NK-92 treated with Interleukin-12 subunit alpha and Interleukin-12 subunit beta, amount 100 ng/mL, for 24 hours (cell line): ENCODE results near the gene SPEM1.
A peak's percentile ranks its signal among the peaks of the same experiment; 100 is the strongest.

Experiments
- DNase-seq: peaks from one replicate; lab custom pipeline; 2025; lab: John Stamatoyannopoulos, UW

Gene SPEM1

GRCh38 chr17:7398612-7399011 is 21.5 kb upstream of the SPEM1 start:
- DNase-seq = no peak

DNA sequence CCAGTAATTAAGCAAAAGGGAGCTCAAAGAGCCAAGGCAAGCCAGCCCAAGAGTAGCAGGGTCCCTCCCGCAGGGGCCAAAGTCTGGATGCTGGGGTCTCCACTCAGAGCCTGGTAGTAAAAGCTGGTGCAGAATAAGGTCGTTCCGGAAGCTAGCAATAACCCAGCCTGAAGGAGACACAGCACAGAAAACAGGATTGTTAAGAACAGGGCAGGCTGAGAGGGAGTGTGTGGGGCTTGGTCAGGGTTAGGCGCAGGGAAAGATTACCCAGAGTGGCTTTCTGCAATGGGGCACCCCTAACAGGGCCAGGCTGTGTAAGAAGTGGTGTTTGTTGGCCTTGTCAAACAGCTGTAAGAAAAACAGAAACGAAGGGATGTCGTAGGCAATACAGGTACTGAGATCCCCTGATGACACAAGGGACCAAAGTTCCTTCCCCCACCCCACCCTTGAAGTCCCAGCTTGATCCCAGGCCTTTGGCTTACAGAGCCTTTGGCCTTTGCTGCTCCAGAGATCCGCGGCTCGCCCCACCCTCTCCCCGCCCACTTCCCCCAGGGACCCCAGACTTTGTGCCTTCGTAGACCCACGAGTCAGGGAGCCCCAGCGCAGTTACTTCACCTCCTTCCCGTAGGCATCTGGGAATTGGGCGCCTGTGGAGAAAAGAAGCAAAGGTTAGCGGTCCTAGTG is 16.9 kb upstream of the SPEM1 start:
- no peak for DNase-seq

DNA sequence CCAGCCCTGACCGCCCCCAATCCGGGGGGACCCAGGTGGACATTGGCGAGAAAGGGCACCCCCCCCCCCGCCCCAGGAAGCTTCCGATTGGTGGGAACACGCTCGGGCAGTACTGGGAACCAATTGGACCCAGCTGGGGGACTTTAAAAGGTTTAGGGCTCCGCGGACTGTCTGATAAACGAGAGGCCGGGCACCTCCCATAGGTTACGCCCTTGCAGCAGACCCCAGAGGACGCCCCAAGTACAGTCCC is 16.5 kb upstream of the SPEM1 start:
- no peak for DNase-seq

DNA sequence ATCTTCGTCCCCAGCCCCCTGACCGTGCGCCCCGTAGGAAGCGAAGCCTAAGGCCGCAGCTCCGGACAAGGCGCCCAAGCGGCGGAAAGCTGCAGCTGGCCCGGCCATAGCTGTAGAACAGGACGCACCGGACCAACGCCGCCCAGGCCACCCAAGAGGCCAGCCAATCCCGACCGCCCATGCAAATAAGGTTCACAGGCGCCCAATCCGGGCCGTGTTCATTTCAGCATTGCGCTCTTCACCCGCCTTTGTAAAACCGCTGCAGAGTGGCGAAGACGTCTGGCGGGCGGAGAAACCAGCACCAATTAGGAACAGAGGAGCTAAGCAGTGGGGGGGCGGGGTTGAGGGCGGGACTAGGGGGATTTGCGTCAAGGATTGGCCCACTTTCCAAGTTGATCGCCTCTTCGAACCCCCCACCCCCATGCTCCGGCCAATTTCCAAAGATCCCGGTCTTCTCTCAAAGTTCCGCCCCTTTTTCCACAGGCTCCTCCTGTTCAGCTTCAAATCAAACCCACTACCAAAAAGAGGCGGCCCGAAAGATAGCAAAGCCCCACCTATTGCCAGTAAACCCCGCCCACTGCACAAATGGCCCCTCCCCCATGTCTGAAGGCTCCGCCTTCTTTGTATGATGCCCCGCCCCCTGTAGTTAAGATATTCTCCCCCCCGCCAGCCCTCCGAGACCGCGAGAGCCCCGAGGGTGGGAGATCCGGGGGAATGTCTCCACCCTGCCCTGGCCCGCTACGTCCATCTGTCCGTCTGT is 16.0 kb upstream of the SPEM1 start, which contains the start of gene TMEM256:
TMEM256 (minus strand) TSS at position 121 of the 760 bp plus-strand sequence; CDS start at position 108, 13 bp downstream.
- peak; percentile 81 for DNase-seq

GRCh38 chr17:7404737-7405349 is 15.3 kb upstream of the SPEM1 start:
- DNase-seq = no peak

GRCh38 chr17:7405350-7406234 is 14.5 kb upstream of the SPEM1 start:
- no peak for DNase-seq

DNA sequence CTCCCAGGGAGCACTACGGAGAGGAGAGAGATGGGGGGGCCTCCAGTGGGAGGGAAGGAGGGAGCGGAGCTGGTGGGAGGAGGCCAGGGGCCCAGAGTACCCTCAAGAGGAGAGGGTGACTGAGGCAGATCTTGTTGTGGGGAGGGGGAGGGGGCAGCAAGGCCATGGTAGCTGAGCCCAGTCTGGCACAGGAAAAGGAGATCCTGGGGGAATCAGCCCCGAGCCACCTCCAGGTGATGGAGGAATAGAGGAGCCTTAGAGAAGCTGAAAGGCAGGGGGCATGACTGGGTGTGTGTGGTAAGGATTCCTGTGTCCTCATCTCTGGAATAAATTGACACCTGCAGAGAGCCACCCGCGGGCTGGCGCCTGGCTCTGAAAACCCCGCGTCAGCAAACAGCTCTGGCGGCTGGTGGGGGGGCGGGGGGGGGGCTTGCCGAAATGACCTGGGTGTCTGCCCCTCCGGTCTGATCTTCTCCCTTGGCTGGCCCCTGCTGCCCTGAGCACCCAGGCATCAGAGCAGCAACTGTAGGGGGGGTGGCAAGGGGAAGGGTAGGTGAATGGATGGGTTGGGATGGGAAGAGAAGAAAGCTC is 13.8 kb upstream of the SPEM1 start:
- no peak for DNase-seq

- DNase-seq = no peak
Observed at GRCh38 chr17:7407082-7407481, 13.0 kb upstream of the SPEM1 start.

DNA sequence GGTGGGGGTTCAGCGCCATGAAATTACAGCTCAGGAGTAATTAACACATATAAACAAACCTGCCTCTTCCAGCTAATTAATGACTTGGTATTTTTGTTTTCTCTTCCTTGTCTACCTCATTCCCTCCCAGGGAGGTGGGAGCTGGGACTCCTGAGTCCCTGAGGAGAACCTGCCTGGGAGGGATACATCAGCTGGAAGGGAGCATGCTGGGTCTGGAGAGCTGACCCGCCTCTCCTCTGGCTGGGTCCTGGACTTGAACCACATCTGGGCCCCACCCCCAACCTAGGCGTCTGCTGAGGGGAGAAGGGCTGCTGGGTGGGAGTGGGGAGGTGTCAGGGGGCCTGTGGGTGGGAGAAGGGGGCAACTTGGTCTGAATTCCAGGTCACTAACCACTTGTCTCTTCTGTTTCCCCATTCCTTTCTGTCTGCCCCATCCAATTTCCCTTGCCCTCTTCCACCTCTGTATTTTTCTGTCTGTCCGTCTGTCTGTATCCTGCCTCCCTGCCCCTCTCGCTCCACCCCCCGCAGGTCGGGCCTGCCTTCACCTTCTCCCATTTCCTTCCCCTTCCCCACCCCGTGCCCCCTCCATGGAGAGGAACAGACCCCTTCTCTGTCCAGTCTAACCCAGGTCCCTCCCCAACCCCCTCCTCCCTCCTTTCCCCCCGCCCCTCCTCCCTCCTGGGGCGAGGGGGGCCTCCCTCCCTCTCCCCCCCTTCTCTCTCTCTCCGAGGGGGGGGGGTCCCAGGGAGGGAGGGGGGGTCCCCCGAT is 12.5 kb upstream of the SPEM1 start, which contains the start of gene NLGN2:
NLGN2 (plus strand) TSS at position 361 of the 767 bp plus-strand sequence. CDS start 411 bp downstream, outside the sequence.
- DNase-seq = no peak

DNA sequence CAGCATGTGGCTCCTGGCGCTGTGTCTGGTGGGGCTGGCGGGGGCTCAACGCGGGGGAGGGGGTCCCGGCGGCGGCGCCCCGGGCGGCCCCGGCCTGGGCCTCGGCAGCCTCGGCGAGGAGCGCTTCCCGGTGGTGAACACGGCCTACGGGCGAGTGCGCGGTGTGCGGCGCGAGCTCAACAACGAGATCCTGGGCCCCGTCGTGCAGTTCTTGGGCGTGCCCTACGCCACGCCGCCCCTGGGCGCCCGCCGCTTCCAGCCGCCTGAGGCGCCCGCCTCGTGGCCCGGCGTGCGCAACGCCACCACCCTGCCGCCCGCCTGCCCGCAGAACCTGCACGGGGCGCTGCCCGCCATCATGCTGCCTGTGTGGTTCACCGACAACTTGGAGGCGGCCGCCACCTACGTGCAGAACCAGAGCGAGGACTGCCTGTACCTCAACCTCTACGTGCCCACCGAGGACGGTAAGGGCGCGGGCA is 11.8 kb upstream of the SPEM1 start:
- DNase-seq = no peak

DNA sequence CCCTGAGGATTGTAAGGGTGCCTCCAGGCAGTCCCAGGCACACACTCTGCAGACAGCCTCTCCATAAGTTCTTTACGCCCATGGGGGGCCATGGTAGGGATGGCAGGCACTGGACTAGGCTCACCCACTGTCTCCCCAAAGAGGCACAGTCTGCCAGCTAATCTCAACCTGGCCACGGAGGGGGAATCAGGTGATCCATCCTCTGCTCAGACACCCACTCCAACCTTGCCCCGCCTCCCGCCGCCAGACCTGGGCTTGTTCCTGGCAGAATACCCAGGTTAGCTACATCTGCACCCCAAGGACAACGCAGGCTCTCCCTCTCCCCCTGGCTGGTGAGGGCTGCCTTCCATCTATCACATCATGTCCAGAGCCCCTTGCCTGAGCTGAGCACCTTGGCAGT is 11.3 kb upstream of the SPEM1 start:
- no peak for DNase-seq

DNA sequence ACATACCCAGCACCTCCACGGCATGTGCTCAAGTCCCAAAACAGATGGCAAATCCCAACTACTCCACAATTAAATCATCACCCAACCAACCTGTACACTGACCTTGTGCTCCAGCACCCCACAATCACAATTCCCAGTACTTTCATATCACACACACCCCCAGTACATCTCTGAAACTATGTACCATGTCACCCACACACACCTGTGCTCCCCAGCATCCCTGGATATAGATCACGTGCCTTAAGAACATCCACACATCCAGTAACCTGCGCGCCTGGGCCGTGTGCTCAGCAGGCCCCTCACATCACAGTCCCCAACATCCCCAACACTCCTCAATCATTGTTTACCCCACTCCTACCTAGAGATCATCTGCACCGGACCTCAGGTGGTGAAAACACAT is 10.4 kb upstream of the SPEM1 start:
- DNase-seq = no peak

GRCh38 chr17:7410634-7411426 is 9.3 kb upstream of the SPEM1 start:
- peak; percentile 15 for DNase-seq

DNA sequence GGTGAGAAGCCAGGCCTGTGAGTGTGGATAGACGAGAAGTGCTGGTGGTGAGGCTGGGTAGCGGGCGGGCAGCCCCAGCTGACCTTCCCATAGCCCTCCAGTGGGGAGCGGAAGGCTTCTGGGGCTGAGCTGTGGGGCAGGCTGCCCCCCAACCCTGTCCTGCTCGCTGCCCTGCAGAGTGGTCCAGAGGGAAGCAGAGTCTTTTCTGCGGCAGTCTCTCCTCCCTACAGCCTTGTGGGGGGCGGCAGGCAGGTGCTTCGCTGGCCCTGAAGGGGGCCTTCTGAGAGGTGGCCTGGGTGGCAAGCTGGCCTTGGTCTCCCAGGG is 8.7 kb upstream of the SPEM1 start:
- no peak for DNase-seq

GRCh38 chr17:7413346-7413985 is 6.7 kb upstream of the SPEM1 start:
- DNase-seq = no peak

GRCh38 chr17:7414837-7415236 is 5.3 kb upstream of the SPEM1 start:
- DNase-seq = no peak

DNA sequence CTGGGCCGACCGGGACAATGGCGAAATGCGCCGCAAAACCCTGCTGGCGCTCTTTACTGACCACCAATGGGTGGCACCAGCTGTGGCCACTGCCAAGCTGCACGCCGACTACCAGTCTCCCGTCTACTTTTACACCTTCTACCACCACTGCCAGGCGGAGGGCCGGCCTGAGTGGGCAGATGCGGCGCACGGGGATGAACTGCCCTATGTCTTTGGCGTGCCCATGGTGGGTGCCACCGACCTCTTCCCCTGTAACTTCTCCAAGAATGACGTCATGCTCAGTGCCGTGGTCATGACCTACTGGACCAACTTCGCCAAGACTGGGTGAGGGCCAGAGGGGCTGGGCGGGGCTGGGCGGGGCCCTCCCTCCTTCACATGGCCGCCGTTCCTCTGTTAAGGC is 4.3 kb upstream of the SPEM1 start:
- no peak for DNase-seq

DNA sequence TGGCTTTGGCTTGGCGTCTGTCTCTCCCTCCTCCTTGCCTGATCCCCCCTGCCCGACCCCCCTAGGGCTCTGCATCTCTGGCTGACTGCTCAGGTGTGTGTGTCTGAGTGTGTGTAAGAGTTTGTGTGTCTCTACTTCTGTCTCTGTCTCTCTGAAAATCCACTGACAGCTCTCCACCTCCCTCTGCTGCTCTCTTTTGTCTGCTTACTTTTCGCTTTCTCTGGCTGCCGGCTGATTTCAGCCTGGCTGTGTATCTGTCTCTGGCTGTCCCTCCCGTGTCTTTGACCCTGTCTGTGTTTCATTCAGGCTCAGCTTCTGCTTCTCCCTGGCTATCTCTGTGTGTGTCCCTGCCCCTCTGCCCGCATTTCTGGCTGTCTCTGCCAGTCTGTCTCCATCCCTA is 3.8 kb upstream of the SPEM1 start:
- DNase-seq = no peak

DNA sequence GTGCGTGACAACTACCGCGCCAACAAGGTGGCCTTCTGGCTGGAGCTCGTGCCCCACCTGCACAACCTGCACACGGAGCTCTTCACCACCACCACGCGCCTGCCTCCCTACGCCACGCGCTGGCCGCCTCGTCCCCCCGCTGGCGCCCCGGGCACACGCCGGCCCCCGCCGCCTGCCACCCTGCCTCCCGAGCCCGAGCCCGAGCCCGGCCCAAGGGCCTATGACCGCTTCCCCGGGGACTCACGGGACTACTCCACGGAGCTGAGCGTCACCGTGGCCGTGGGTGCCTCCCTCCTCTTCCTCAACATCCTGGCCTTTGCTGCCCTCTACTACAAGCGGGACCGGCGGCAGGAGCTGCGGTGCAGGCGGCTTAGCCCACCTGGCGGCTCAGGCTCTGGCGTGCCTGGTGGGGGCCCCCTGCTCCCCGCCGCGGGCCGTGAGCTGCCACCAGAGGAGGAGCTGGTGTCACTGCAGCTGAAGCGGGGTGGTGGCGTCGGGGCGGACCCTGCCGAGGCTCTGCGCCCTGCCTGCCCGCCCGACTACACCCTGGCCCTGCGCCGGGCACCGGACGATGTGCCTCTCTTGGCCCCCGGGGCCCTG is 3.0 kb upstream of the SPEM1 start:
- no peak for DNase-seq
